A673 (cell line): ENCODE data around the gene DGUOK.

Experiments
- EZH2 ChIP-seq: fragments of 200-600 bp; sonication (generic); IDR thresholded peaks from 2 replicates; pipeline ENCODE4 v1.6.1; 2017; ENCODE audit warnings: borderline replicate concordance, low read depth, mild to moderate bottlenecking, mixed read lengths, antibody characterized with exemption, low read length; ENCODE audit not compliant: poor library complexity, severe bottlenecking
- TF ChIP-seq, protein P1 (sequence below): fragments of 300-800, 200-600 bp; sonication (generic); conservative IDR thresholded peaks from 2 replicates; pipeline ENCODE4 v1.5.1; 2017; ENCODE audit warnings: low read depth, mild to moderate bottlenecking, antibody characterized with exemption, low read length, moderate library complexity, mixed read lengths

DNA sequence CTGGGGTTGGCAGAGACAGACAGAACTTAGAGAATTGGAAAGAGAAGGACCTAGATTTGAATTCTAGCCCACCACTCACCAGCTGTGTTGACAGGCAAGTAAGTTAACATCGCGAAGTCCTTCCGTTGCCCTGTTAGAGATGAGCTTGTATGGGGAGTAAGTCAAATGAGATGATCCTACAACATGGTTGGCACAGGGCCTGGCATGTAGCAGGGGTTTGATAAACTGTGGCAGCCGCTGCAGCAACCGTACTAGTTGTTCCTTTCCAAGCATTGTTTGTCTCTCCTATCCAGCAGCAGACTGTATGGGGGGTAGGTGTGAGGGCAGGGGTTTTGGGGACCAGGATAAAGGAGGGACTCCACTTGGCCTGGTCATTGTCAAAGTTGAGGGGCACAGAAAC is 74.0 kb downstream of the DGUOK start:
- TF ChIP-seq, protein P1, sequence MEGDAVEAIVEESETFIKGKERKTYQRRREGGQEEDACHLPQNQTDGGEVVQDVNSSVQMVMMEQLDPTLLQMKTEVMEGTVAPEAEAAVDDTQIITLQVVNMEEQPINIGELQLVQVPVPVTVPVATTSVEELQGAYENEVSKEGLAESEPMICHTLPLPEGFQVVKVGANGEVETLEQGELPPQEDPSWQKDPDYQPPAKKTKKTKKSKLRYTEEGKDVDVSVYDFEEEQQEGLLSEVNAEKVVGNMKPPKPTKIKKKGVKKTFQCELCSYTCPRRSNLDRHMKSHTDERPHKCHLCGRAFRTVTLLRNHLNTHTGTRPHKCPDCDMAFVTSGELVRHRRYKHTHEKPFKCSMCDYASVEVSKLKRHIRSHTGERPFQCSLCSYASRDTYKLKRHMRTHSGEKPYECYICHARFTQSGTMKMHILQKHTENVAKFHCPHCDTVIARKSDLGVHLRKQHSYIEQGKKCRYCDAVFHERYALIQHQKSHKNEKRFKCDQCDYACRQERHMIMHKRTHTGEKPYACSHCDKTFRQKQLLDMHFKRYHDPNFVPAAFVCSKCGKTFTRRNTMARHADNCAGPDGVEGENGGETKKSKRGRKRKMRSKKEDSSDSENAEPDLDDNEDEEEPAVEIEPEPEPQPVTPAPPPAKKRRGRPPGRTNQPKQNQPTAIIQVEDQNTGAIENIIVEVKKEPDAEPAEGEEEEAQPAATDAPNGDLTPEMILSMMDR, result no peak
- no peak for TF ChIP-seq EZH2
